NCI-H146 treated with DMSO at 0.1 percent for 48 hours (cell line): ENCODE measurements around the gene PSMC5.
"Not testable (repeated sequence)": the region's sequence is repeated elsewhere in the genome, so short reads cannot be mapped to it uniquely, and the experiment has no call there.

Source experiments
- DNase-seq: peaks from one replicate; lab custom pipeline; 2025; ENCODE audit not compliant: unreplicated experiment; lab: John Stamatoyannopoulos, UW

The PSMC5 gene

GRCh38 chr17:63827002-63827800 lies at the start of gene PSMC5, which contains the start of gene FTSJ3:
Gene PSMC5 (plus strand): TSS chr17:63827431. CDS start chr17:63827491, 60 bp downstream.
Gene FTSJ3 (minus strand): TSS chr17:63827663. CDS start chr17:63826902, 761 bp downstream.
- peak; percentile 95 for DNase-seq

- no peak for DNase-seq
Observed at GRCh38 chr17:63780507-63780906, 46.7 kb upstream of the PSMC5 start.

- no peak for DNase-seq
Observed at GRCh38 chr17:63780928-63781327, 46.3 kb upstream of the PSMC5 start.

GRCh38 chr17:63783522-63783921 lies 43.7 kb upstream of the PSMC5 start:
- no peak for DNase-seq

- DNase-seq, result no peak
Observed at GRCh38 chr17:63785556-63785955, 41.7 kb upstream of the PSMC5 start.

- DNase-seq, result no peak
Observed at GRCh38 chr17:63786117-63786516, 41.1 kb upstream of the PSMC5 start.

- no peak for DNase-seq
Observed at GRCh38 chr17:63786971-63787711, 40.1 kb upstream of the PSMC5 start.

- no peak for DNase-seq
Observed at GRCh38 chr17:63790057-63790456, 37.2 kb upstream of the PSMC5 start.

GRCh38 chr17:63792055-63792729 lies 35.0 kb upstream of the PSMC5 start:
- DNase-seq, result no peak

GRCh38 chr17:63796375-63796774 lies 30.9 kb upstream of the PSMC5 start:
- DNase-seq, result not testable (repeated sequence)

GRCh38 chr17:63798572-63799106 lies 28.6 kb upstream of the PSMC5 start:
- DNase-seq, result no peak

GRCh38 chr17:63800783-63801182 lies 26.4 kb upstream of the PSMC5 start:
- no peak for DNase-seq

GRCh38 chr17:63804328-63804727 lies 22.9 kb upstream of the PSMC5 start:
- DNase-seq, result no peak

- DNase-seq, result no peak
Observed at GRCh38 chr17:63805591-63805990, 21.6 kb upstream of the PSMC5 start.

GRCh38 chr17:63809970-63810369 lies 17.3 kb upstream of the PSMC5 start:
- DNase-seq, result no peak

GRCh38 chr17:63816123-63816522 lies 11.1 kb upstream of the PSMC5 start:
- no peak for DNase-seq

GRCh38 chr17:63816669-63817068 lies 10.6 kb upstream of the PSMC5 start:
- DNase-seq, result no peak

- DNase-seq, result no peak
Observed at GRCh38 chr17:63817736-63818385, 9.4 kb upstream of the PSMC5 start.

- no peak for DNase-seq
Observed at GRCh38 chr17:63819131-63819530, 8.1 kb upstream of the PSMC5 start.

- no peak for DNase-seq
Observed at GRCh38 chr17:63819585-63820537, 7.4 kb upstream of the PSMC5 start.
